ENCODE results near the gene HES2.
"Not testable (repeated sequence)": the region's sequence is repeated elsewhere in the genome, so short reads cannot be mapped to it uniquely, and the experiment has no call there.

The HES2 gene

DNA sequence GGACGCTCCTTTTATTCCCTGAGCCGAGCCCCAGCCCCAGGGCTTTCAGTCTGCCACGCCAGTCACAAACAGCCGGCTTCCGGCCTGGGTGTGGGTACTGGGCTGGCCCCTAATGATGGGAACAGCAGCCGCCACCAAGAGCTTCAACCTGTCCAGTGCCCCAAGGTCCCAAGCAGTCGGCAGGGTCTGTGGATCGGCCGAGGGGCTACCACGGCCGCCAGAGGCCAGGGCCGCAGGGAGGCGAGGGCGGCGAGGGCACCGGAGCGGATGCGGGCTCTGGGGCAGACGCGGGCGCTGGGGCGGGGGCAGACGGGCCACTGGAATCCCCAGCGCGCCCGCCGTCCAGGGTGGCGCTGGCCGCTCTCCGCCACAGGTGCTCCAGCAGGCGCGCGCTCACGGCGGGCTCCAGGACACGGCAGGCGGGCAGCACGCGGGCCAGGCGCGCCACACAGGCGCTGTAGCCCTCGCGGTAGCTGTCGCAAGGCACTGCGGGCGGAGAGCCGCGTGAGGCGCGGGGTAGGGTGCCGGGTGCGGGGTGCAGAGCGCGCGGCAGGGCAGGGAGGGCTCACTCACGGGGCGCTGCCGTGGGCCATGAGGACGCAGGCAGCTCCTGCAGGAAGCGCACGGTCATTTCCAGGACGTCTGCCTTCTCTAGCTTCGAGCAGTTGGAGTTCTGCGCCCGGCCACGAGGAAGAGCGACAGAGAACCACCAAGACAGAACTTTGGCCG, 887 bp downstream of the HES2 start:
- DNase-seq (ENCODE audit: low read depth), result no peak

DNA sequence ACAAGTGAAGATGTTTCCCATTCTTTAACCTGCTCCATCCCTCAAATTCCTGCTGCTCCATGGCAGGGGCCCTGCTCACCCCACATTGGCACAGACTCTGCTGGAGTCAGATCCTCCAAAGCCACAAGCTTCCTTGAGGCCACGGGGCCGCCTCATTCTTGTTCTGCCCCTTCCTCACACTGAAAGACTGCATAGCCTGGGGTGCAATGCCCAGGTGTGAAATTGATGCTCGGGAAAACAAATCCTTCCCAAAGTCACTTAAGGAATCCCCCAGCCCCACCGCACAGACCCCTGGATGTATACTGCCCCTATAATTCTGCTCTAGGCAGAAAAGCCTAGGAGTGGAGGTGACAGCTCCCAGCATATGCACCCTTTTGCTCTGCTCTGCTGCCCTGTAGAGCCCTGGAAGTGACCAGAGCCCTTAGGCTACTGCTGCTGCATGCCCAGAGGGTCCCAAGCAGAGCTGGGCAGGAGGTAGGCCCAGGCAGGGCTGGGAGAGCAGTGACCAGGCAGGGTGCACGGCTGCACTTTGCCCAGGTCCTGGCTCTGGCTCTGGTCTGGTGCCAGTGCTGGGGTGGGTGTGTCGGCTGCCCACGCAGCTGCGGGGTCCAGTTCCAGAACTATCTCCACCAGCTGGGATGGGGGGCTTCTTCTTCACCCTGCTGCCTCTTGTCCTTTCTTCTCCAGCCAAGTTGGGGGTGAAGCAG, 1.6 kb downstream of the HES2 start:
- DNase-seq (ENCODE audit: low read depth), result no peak

DNA sequence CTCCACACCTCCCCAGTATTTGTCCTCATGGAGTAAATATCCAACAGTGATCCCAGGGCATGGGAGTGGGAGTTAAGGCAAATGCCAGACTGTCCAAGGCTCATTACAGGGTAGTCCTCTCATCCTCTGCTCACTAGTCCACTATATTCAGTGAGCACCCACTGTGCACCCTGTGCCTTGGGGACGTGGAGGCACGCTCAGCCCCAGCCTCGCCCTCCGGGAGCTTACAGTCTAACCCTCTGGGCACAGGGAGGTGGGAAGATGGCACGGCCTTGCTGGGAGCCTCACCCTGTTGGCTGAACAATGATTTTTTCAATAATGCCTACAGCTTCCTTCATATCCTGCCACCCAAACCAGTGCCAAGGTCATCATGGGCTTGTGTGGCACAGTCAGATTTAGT, 2.8 kb downstream of the HES2 start:
- DNase-seq (ENCODE audit: low read depth), result no peak

DNA sequence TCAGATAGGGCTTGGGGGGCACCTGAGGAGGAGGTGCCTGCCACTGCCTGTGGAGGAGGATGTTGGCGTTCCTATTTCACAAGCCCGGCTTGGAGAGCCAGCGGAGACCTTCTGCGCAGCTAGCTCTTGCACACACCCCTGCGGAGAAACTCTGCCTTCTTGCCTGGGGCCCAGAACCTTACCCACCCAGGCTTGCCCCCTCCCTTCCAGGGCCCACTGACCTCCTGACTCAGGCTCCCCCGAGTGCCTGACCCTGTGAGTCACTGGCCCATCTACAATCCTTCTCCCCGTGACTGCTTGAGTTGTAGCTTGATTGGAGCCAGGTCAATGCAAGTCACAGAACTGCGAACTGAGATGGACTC, 3.4 kb downstream of the HES2 start:
- DNase-seq (ENCODE audit: low read depth), result no peak

DNA sequence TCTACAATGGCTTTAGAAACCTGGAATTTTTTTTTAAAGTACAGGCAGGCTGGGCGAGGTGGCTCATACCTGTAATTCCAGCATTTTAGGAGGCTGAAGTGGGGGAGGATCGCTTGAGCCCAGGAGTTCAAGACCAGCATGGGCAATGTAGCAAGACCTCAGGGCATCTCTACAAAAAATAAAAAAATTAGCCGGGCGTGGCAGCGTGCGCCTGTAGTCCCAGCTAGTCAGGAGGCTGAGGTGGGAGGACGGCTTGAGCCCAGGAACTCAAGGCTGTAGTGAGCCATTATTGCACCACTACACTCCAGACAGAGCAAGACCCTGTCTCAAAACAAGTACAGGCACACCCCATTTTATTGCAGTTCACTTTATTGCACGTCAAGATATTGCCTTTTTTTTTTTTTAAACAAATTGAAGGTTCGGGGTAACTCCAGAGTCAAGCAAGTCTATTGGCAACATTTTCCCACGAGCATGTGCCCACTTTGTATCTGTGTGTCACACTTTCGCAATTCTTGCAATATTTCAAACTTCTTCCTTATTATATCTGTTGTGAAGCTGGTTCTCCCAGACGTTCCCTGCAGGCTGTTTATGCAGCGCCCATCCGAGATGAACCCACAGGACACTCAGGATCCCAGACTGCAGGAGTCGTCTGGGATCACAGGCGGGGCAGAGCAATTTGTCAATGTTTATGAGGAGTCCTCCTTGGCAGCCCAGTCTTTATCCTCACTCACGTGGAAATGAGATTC, 4.7 kb downstream of the HES2 start:
- no peak for DNase-seq (ENCODE audit: low read depth)

DNA sequence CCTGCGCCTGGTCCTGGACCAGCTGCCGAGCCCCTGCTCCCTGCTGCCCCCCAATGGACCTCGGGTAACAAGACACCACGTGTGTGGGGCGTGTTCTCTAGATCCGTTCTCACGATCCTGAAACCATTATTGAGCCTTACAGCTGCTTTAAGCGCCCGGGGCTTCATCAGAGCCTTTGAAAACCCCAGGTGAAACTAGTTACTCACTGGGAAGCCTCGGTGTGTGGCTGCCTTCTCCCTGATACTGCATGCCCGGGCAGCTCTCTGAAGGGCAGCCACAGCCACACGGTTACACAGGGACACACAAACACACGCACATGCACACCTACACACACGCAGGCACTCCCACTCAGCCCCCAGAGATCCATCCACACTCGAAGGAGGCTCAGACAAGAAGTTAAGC, 5.3 kb downstream of the HES2 start:
- peak; percentile 63 for DNase-seq (ENCODE audit: low read depth)

DNA sequence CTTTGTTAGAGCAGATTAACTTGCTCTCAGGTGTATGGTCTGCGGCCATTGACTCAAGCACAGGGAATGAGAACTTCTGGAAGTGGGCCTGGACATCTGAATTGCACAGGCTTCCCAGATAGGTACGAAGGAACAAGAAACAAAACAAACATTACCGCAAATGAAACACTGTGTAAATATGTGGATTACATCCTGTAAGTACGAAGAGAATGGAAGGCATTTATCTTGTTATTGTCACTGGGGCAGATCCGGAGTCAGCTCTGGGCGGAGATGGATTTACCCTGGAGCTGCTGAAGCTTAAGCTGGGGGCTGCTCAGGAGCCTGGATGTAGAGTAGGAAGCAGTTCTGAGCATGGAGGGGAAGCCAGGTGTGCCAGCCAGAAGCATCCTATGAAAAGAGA, 6.8 kb downstream of the HES2 start:
- DNase-seq (ENCODE audit: low read depth), result no peak

DNA sequence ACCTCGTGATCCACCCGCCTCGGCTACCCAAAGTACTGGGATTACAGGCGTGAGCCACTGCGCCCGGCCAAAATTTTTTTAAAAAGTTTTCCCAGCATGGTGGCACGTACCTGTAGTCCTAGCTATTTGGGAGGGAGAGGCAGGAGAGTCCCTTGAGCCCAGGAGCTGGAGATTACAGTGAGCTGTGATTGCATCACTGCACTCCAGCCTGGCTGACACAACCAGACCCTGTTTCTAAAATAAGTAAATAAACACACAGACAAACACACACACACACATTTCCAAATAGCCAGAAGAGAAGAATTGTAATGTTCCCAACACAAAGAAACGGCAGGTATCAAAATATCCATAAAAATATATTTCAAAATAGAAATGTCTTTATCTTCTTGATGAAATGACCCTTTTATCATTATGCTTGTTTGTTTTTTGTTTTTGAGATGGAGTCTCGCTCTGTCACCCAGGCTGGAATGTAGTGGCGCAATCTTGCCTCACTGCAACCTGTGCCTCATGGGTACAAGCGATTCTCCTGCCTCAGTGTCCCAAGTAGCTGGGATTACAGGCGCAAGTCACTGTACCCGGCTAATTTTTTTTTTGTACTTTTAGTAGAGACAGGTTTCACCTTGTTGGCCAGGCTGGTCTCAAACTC, 9.3 kb downstream of the HES2 start:
- DNase-seq (ENCODE audit: low read depth), result no peak

DNA sequence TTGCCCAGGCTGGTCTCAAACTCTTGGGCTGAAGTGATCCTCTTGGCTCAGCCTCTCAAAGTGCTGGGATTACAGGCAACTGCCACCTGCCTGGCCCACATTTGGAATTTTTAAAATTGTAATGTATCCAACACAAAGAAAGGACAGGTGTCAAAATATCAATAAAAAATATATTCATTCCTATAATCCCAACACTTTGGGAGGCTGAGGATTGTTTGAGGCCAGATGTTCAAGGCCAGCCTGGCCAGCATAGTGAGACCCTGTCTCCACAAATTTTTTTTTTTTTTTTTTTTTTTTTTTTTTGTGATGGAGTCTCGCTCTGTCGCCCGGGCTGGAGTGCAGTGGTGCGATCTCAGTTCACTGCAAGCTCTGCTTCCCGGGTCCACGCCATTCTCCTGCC, 10.0 kb downstream of the HES2 start:
- DNase-seq (ENCODE audit: low read depth), result no peak

DNA sequence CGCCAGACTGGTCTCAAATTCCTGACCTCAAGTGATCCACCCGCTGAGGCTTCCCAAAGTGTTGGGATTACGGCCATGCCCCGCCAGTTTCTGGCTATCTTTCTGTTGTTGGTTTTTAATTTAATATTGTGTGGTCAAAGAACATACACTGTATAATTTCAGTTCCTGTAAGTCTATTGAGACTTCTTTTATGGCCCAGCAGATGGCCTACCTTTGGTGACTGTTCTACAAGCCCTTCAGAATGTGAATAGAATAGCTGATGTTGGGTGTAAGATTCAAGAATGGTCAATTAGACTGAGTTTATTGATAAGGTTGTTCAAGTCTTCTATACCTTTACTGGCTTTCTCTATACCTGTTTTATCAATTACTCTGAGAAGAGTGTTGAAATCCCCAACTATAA, 10.7 kb downstream of the HES2 start:
- DNase-seq (ENCODE audit: low read depth), result no peak

DNA sequence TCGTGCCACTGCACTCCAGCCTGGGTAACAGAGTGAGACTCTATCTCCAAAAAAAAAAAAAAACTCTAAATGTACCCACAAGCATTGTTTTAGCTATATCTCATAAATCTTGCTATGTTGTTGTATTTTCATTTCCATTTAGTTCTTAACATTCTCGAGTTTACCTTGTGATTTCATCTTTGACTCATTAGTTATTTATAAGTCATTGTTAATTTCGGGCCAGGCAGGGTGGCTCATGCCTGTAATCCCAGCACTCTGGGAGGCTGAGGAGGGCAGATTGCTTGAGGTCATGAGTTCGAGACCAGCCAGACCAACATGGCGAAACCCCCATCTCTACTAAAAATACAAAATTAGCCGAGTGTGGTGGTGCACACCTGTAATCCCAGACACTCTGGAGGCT, 11.7 kb downstream of the HES2 start:
- DNase-seq (ENCODE audit: low read depth), result no peak

DNA sequence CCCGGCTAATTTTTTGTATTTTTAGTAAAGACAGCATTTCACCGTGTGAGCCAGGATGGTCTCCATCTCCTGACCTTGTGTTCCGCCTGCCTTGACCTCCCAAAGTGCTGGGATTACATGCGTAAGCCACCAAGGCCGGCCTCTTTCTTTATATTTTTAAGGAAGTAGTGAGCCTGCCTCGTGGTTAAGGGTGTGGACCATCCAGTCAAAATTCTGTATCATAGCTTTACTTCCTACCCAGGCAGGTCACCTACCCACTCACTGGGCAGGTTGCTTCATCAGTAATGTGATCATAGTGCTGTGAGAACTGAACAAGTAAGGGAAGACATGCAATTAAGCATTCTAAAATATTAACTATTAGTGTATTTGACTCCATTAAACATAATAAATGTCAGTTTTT, 18.0 kb downstream of the HES2 start:
- no peak for DNase-seq (ENCODE audit: low read depth)

DNA sequence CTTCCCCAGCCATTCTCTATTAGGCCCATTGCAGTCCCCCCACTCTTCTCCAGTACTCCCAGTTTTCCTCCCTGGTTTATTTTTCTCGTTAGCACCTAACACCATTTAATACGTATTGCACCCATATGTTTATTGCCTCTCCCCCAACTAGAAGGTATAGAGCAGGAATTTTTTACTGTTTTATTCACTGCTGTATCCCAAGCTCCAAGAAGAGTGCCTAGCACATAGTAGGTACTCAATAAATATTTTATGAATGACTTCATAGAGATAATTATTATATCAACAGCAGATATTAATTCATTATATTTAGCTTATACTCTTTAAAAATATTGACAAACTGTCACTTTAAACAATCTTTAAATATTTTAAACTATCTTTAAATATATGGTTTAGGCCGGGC, 20.4 kb downstream of the HES2 start:
- no peak for DNase-seq (ENCODE audit: low read depth)

DNA sequence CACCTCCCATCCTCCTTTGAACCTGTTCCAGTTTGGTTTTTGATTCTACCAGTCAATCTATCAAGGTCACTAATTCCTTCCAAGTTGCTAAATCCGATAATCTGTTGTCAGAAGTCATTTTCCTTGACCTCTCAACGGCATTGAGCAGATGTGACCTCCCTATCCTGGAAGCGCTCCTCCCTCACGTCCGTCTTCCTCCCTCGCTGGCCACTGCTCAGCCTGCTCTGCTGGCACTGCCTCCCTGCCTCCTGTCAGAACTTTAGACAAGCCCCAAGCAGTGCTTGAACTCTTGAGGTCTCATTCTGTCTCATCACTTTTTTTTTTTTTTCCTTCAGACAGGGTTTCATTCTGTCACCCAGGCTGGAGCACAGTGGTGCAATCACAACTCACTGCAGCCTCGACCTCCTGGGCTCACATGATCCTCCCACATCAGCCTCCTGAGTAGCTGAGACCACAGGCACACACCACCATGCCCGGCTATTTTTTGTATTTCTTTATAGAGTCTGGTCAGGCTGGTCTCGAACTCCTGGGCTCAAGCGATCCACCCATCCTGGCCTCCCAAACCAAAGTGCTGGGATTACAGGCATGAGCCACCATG, 21.8 kb downstream of the HES2 start:
- no peak for DNase-seq (ENCODE audit: low read depth)

DNA sequence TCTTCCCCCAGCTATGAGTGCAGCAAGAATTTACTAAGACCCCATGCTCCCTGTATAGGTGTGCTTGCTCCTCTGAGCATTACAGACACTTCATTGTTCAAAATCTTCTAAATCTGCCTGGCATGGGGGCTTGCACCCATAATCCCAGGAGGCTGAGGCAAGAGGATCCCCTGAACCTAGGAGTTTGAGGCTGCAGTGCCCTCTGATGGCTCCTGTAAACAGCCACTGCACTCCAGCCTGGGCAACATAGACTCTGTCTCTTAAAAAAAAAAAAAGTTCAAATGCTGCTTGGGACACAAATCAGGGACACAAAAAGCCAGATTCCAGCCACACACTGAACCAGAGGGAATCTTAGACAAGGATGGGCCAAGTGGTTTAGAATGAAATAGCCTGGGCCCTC, 22.7 kb downstream of the HES2 start:
- DNase-seq (ENCODE audit: low read depth), result no peak

DNA sequence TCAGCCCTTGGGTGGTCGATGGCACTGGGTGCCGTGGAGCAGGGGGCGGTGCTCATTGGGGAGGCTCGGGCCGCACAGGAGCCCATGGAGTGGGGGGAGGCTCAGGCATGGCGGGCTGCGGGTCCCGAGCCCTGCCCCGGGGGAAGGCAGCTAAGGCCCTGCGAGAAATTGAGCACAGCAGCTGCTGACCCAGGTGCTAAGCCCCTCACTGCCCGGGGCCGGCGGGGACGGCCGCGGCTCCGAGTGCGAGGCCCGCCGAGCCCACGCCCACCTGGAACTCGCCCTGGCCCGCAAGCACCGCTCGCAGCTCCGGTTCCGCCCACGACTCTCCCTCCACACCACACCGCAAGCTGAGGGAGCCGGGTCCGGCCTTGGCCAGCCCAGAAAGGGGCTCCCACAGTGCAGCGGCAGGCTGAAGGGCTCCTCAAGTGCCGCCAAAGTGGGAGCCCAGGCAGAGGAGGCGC, 23.9 kb downstream of the HES2 start:
- not testable (repeated sequence) for DNase-seq (ENCODE audit: low read depth)

DNA sequence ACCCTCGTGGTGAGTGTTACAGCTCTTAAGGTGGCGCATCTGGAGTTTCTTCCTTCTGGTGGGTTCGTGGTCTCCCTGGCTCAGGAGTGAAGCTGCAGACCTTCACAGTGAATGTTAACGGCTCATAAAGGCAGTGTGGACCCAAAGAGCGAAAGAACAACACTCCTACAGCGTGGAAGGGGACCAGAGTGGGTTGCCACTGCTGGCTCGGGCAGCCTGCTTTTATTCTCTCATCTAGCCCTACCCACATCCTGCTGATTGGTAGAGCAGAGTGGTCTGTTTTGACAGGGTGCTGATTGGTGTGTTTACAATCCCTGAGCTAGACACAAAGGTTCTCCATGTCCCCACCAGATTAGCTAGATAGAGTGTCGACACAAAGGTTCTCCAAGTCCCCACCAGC, 24.6 kb downstream of the HES2 start:
- DNase-seq (ENCODE audit: low read depth), result not testable (repeated sequence)

DNA sequence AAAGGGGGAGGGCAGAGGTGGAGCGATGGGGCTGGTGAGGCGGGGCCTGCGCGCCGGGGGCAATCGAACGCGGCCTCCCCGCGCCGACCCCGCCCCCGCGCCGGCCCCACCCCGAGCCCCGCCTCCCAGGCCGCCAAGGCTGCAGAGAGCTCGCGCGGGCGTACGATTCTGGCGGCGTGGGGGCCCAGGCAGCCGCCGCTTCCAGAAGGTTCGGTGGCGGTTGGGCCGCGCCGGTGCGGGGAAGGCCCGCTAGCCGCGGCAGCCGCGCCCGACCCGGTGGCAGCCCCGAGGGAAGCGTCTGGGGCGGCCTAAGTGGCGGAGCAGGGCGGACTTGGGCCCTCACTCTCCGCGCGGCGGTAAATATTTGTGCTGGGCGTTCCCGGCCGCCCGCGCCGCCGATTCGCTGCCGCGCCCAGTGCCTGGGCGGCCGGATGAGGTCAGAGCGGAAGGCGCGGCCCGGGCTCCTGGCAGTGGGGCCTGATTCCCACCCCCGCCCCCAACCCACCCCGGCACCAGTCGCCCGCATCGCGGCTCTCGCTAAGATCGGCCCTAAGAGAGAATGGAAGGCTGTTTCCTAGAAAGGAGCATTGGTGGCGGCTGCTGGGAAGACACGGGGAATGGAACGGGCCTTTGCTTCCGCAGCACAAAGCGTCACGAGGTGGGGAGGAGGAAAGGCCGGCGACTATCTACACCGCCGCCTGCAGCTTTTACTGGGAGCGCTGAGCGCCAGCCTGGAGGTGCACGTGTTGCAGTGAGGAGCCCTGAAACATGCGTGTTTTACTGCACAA, 26.1 kb downstream of the HES2 start, which contains the start of gene ACOT7:
ACOT7 (minus strand) TSS at position 368 of the 788 bp plus-strand sequence. CDS start 368 bp downstream, outside the sequence.
- DNase-seq (ENCODE audit: low read depth), result peak; percentile 87

DNA sequence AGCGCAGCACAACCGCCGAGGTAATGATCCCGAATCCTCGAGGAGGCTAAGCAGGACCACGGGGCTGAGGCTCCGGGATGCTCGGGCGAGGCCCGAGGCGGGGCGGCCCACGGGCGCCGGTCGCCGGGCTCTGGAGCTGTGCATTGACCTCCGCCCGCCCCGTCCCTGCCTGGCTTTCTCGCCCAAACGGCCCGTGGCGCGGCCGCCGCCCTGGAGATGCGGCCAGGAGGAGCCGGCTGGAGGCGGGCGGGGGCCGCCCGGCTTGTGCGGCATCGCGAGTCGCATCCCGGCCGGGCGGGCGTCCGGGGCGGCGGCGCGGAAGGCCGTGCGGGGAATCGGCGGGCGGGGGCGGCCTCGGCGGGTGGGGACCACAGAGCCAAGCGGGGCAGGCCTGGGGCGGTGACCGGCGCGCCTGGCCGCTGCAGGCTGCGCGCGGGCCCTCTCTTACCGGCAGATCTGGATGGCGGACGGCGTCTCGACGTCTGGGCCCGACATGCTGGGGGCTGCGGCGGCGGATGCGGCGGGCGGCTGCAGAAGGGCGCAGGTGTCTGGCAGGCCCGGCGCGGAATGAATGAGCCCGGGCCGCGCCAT, 26.8 kb downstream of the HES2 start:
- DNase-seq (ENCODE audit: low read depth), result no peak

DNA sequence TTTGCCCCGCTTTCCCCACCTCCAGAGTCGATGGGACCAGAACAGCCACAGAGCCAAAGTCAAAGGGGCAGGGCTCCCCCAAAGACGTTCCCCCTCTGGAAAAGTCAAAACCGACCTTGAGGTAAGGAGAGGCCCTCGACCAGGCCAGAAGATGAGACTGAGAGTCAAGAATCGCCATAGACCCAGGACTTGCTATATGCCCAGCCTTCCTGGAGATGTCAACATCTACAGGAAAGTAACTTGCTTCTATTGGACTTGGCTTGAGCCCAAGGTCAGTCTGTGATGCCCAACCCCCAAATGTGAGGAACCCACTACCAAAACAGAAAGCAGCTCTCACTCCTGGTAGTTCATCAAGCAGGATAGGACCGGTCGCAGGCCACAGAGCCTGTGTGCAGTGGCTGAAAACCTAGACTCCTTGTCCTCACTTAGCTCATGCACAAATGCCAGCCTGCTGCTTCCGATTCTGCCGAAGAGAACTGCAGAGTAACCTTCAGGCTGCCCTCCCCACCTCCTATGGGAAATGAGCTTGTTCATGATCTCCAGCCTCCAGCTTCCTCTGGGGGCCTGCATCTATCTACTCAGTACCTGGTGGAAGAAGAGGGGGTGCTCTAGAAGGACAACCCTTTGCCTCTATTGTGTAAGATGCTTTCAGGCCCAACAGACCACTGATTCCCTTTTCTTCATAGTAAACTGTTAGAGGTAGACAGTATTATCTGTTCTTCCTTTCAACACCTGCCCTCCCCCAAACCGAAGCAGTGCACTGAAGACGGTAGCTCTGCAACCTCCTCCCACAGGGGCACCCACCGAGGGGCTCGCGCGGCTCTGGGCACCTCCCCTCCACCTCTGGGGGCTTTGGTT, 27.5 kb downstream of the HES2 start:
- DNase-seq (ENCODE audit: low read depth), result peak; percentile 20

Measured in EH (cell line).